ENCODE data around the gene FNBP1. TPM values are rescaled to one million over a fixed set of nuclear protein-coding genes. Genes with fewer than 3 reads are reported as not detected.

Gene FNBP1
- polyA plus RNA-seq, 3 donors, result 37.6 to 60.7 (median 51.4) TPM

DNA sequence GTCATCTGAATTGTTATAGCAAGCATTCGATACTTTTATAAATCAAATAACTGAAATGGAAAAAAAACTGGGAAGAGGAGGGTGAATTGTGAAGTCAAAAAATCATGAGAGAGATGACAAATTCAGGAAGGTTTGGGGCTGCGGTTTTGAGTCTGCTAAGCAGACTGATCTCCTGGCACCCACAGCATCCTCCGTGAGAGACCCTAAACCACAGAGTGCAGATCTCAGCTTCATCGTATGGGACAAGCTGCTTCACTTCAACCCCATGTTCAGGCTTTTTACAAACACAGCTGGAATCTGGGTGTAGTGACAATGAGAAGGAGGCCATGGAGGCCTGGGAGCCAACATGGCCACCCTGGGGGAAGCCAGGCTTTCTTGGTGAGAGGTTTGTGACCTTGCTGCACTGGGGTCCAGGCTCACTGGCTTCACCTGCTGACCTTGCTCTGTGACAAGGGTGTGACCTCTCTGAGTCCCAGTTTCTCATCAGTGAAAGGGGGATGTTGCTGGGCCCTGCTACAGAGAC, 188.3 kb downstream of the FNBP1 start:
- Histone ChIP-seq H2AFZ (ENCODE audit: insufficient read depth, low read depth, low read length, poor library complexity, severe bottlenecking) (no peak overlapping the region), H3K9ac (ENCODE audit: insufficient read depth, low read length, poor library complexity, severe bottlenecking) (no peak overlapping the region), H3K36me3 (replicated peaks in 1 of 2; ENCODE audit: control insufficient read depth in 1 of 2, insufficient read depth in 2 of 2, low read length in 2 of 2) (peaks cover 59 to 87% of the 10 kb centered on the region in 2 donors), H3K4me3 (replicated peaks in 1 of 3; ENCODE audit: low read depth in 2 of 3, low read length in 3 of 3) (no peak overlapping the region), H3K27ac (ENCODE audit: low read depth in 1 of 2, low read length in 2 of 2) (no peak overlapping the region), H4K20me1 (ENCODE audit: insufficient read depth, low read length) (no peaks in the 10 kb centered on the region), H3K4me1 (ENCODE audit: control insufficient read depth in 1 of 2, insufficient read depth in 2 of 2, low read length in 2 of 2) (no peaks in the 10 kb centered on the region), H3K27me3 (ENCODE audit: control insufficient read depth in 2 of 2, insufficient read depth in 2 of 2, low read length in 2 of 2) (no peaks in the 10 kb centered on the region), H3K79me2 (ENCODE audit: insufficient read depth, low read length) (no peaks in the 10 kb centered on the region), H3K9me3 (replicated peaks in 1 of 2; ENCODE audit: control insufficient read depth in 1 of 2, insufficient read depth in 1 of 2, low read length in 2 of 2) (no peaks in the 10 kb centered on the region), H3K4me2 (replicated peaks; ENCODE audit: extremely low read depth, low read length, poor library complexity, severe bottlenecking) (no peak overlapping the region)
- H3K4me1 Mint-ChIP-seq, result no peaks in the 10 kb centered on the region
- no peak overlapping the region for H3K4me3 Mint-ChIP-seq
- 80% methylated on average over 1 of the region's 4 CpGs for WGBS (ENCODE audit: insufficient coverage)
- H3K36me3 Mint-ChIP-seq, result peaks cover 87 to 91% of the 10 kb centered on the region in 2 donors
- peak overlapping the region in 1 of 7 donors; percentile 47 for H3K27ac Mint-ChIP-seq
- H3K27me3 Mint-ChIP-seq (ENCODE audit: low read depth in 3 of 3), result peaks cover 0 to 2% (median 0%) of the 10 kb centered on the region in 3 donors
- peaks cover 0 to 3% (median 0%) of the 10 kb centered on the region in 7 donors for H3K9me3 Mint-ChIP-seq
- TF ChIP-seq, protein P1, sequence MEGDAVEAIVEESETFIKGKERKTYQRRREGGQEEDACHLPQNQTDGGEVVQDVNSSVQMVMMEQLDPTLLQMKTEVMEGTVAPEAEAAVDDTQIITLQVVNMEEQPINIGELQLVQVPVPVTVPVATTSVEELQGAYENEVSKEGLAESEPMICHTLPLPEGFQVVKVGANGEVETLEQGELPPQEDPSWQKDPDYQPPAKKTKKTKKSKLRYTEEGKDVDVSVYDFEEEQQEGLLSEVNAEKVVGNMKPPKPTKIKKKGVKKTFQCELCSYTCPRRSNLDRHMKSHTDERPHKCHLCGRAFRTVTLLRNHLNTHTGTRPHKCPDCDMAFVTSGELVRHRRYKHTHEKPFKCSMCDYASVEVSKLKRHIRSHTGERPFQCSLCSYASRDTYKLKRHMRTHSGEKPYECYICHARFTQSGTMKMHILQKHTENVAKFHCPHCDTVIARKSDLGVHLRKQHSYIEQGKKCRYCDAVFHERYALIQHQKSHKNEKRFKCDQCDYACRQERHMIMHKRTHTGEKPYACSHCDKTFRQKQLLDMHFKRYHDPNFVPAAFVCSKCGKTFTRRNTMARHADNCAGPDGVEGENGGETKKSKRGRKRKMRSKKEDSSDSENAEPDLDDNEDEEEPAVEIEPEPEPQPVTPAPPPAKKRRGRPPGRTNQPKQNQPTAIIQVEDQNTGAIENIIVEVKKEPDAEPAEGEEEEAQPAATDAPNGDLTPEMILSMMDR (IDR thresholded peaks at IDR 0.05), result no peak
- intact Hi-C loops (cut with micrococcal nuclease), result no loop called here
- DNase-seq, result no peak

DNA sequence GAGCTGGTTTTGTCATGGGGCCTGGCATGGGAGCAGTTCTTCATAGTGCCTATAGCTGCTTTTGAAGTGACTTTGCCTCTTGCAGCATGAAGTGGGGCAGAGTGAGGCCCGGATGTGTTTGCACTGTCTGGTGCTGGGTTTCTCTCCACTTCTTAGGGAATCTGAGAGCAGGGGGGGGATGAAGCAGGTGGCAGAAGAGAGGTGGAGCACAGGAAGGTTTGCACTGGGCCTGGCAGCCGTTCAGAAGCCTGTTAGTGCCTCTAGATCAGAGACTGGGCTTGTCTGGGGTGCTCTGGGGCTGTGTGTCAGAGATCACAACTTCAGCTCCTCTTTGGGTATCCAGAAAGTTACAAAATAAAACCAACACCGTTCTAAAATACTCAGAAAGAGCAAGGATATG, 189.4 kb downstream of the FNBP1 start:
- TF ChIP-seq, protein P1 (IDR thresholded peaks at IDR 0.05), result no peak
- no peak overlapping the region for H3K9ac ChIP-seq (ENCODE audit: insufficient read depth, low read length, poor library complexity, severe bottlenecking)
- H2AFZ ChIP-seq (ENCODE audit: insufficient read depth, low read depth, low read length, poor library complexity, severe bottlenecking), result no peak overlapping the region
- no peaks in the 10 kb centered on the region for H3K9me3 ChIP-seq (replicated peaks in 1 of 2; ENCODE audit: control insufficient read depth in 1 of 2, insufficient read depth in 1 of 2, low read length in 2 of 2)
- intact Hi-C loops (cut with micrococcal nuclease), result no loop called here
- no peak overlapping the region for H3K4me3 ChIP-seq (replicated peaks in 1 of 3; ENCODE audit: low read depth in 2 of 3, low read length in 3 of 3)
- no peak overlapping the region for H3K4me3 Mint-ChIP-seq
- 50% methylated on average over 2 of the region's 3 CpGs for WGBS (ENCODE audit: insufficient coverage)
- no peak for DNase-seq
- H3K4me2 ChIP-seq (replicated peaks; ENCODE audit: extremely low read depth, low read length, poor library complexity, severe bottlenecking), result no peak overlapping the region
- H3K27me3 Mint-ChIP-seq (ENCODE audit: low read depth in 3 of 3), result peaks cover 0 to 2% (median 0%) of the 10 kb centered on the region in 3 donors
- H3K4me1 ChIP-seq (ENCODE audit: control insufficient read depth in 1 of 2, insufficient read depth in 2 of 2, low read length in 2 of 2), result no peaks in the 10 kb centered on the region
- no peaks in the 10 kb centered on the region for H4K20me1 ChIP-seq (ENCODE audit: insufficient read depth, low read length)
- no peaks in the 10 kb centered on the region for H3K79me2 ChIP-seq (ENCODE audit: insufficient read depth, low read length)
- H3K36me3 Mint-ChIP-seq, result peaks cover 85 to 88% of the 10 kb centered on the region in 2 donors
- no peak overlapping the region for H3K27ac ChIP-seq (ENCODE audit: low read depth in 1 of 2, low read length in 2 of 2)
- H3K9me3 Mint-ChIP-seq, result peaks cover 0 to 3% (median 0%) of the 10 kb centered on the region in 7 donors
- no peak overlapping the region for H3K27ac Mint-ChIP-seq
- peaks cover 60 to 83% of the 10 kb centered on the region in 2 donors for H3K36me3 ChIP-seq (replicated peaks in 1 of 2; ENCODE audit: control insufficient read depth in 1 of 2, insufficient read depth in 2 of 2, low read length in 2 of 2)
- no peaks in the 10 kb centered on the region for H3K27me3 ChIP-seq (ENCODE audit: control insufficient read depth in 2 of 2, insufficient read depth in 2 of 2, low read length in 2 of 2)
- no peaks in the 10 kb centered on the region for H3K4me1 Mint-ChIP-seq
